Stimulated activated CD4-positive, alpha-beta T cell treated with anti-CD3 and anti-CD28 coated beads, Interleukin-4, amount 100 ng/mL, for 4 hours (primary cell): ENCODE results near the gene CHST8.
"Not testable (repeated sequence)": the region's sequence is repeated elsewhere in the genome, so short reads cannot be mapped to it uniquely, and the experiment has no call there.

Source experiments
- DNase-seq, 2 experiments: peaks; one replicate each; pipeline ENCODE4 v3.0.0-alpha.2; 2020

The CHST8 gene

DNA sequence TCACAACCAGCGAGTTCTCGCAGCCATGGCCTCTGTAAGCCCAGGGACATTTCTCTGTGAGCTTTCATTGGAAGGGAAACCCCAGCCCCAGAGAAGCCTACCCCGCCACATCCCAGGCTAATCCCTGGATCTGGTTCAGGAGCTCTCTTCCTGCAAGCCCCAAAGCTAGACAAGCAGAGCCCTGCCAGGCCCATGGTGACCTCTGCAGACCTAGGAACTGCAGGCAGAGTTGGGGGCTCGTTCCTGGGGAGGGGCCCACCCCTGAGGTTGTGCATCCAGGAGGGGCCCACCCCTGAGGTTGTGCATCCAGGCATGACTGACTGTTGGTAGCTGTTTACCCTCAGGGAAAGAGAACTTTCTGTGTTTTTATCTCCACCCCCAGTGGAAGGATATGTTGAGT, 196.7 kb downstream of the CHST8 start:
- no peak for DNase-seq

- DNase-seq = not testable (repeated sequence)
These were observed 197.3 kb downstream of the CHST8 start for GRCh38 chr19:33819078-33819477.

GRCh38 chr19:33819506-33819879, 197.7 kb downstream of the CHST8 start:
- DNase-seq = no peak

DNA sequence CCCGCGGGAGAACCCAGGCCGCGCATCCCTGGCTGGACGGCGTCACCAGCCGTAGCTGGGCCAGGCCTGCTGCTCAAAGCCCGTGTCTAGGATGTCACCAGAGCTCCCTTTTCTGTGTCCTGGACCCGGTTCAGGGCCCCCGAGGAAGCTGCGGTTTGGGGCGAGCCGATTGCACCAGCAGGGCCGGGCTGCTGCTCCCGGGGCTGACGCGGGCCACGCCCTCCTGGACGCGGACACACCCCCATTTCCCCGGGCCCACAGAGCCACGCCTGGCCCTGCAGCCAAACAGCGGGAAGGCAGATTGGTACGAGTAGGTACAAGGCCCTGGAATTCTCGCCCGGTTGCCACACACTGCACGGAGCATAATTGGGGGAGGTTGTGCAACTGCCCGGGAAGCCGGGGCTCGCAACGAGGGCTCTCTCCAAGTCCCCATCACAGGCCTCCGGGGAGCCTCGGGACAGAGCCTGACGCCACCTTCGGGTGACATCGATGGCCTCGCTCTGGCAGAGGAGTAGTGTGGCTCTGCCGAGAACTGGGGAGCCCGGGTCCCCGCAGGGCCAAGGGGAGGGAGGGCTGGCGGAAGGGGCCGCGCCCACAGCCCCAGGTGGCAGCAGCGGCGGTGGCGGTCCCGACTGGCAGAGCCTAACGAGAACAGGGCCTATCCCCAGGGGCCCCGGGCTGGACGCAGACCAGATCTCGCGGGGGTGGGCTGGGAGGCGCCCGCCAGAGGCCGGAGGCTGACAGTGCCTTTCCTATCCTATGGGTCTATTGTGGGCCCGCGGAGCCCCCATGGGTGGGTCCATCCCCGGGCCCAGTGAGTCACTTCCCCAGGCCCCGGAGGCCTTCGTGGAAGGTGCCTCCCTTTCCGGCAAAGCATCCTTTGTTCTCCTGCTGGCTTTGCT, 198.4 kb downstream of the CHST8 start:
- DNase-seq = peak; percentile 34 to 61

DNA sequence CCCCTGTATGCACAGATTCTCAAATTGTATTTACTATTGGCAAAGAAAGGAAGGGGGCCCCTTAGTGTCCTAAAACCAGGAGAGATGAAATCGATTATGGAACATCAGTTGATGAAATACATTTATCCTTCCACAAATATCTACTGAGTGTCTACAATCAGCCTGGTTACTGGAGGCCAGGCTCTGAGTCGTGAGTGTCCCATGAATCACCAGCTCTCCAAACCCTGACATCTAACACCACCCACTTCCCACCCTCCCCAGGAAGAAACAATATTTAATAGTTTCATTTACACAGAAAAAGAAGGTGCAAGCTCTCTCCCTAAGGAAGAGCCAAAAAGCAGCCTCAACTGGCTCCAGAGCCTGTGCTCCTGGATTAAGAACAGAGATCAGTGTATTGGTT, 200.1 kb downstream of the CHST8 start:
- DNase-seq = no peak
